Measurements from ENCODE around the gene SUFU. TPM values are rescaled to one million over a fixed set of nuclear protein-coding genes. Genes with fewer than 3 reads are reported as not detected.

The SUFU gene
- total RNA-seq, 4 donors from 2014 or later, result 3.7 to 10.1 (median 7.1) TPM

DNA sequence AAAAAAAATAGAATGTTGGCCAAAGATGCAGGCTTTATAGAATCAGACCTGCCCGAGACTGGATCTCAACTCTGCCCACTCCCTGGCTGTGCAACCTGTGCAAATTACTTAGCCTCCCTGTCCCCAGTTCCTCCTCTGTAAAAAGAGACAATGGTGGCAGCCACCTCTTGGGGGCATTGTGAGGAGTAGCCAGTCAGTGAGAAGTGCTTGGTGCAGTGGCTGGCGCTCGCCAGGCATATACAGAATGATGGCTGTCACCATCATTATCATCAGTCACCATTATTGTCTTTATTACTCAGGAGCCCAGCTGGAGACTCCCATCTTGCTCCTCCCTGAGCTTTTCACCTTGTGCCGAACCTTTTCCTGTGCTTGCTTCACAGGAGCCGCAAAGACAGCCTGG, 111.1 kb downstream of the SUFU start:
- TF ChIP-seq CTCF (IDR thresholded peaks at IDR 0.05), result no peak

GRCh38 chr10:102615361-102615760, 111.6 kb downstream of the SUFU start:
- DNase-seq (ENCODE audit: low spot score) (no peak), ATAC-seq (ENCODE audit: low FRiP score) (no peak)
- TF ChIP-seq CTCF (IDR thresholded peaks at IDR 0.05), result no peak

More for the DNA sequence above, 111.1 kb downstream of the SUFU start:
- ATAC-seq (ENCODE audit: low FRiP score), result no peak
- no peak for DNase-seq (ENCODE audit: low spot score)

DNA sequence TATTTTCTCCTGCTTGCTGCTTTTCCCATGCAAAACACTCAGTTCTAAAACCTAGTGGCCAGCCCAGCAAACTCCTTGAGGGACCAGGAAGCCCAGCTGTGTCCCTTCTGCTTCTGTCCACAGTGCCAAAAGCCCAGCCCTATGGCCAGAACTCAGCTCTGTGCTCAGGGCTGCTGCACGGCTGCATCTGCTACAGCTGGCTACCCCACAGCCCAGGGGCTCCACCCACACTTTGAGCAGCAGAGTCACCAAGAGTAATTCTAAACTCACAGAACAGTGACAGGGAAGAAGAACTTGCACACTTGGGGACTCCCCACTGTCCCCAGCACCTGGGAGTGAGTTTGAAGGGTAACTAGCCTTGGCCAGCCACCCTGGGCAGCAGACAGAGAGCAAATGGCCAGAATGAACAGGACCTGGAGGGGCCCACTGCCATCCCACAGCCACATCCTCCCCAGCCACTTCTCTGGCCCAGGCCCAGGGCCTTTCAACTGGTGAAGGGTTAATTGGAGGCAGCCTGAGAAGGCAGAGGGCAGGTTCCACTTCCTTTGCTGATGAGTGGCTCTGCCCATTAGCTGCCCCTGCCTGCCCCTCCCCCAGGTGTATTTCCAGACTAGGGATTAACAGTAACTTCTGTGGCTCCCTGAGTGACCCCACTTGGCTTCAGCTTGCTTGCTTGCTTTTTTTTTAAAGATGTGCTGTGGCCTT, 112.4 kb downstream of the SUFU start:
- ATAC-seq (ENCODE audit: low FRiP score) (no peak), DNase-seq (ENCODE audit: low spot score) (no peak)
- no peak for TF ChIP-seq CTCF (IDR thresholded peaks at IDR 0.05)

DNA sequence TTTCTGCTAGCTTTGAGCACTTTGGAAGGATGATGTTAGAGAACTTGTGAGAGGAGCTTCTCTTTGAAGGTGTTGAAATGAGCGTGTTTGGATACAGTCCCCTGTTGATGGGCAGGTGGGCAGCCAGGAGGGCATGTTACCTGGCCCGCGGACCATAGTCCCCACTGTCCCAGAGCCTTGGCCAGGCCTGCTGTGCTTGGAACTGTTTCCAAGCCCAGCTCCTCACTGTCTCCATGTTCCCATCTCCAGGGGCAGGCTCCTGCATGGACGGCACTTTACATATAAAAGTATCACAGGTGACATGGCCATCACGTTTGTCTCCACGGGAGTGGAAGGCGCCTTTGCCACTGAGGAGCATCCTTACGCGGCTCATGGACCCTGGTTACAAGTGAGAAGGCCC, 113.3 kb downstream of the SUFU start:
- ATAC-seq (ENCODE audit: low FRiP score) (no peak), DNase-seq (ENCODE audit: low spot score) (no peak)
- no peak for TF ChIP-seq CTCF (IDR thresholded peaks at IDR 0.05)

DNA sequence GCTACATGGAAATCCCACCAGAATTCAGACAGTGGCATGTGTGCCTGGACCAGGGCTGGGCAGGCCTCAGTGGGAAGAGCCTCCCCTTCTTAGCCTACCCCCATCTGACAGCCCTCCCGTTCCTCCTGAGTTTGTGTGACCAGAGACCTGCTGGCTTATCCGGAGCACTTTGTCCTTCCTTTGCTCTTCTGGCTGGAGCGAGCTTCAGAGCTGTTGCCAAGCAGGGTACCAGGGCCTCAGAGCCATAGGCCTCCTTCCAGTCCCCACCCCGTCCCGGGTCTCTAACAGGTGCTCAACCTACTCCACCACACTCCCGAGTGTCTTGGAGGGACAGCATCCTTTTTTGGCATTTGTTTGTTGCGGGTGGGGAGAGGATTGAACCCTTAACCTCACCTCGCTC, 114.0 kb downstream of the SUFU start:
- DNase-seq (ENCODE audit: low spot score) (no peak), ATAC-seq (ENCODE audit: low FRiP score) (no peak)
- TF ChIP-seq CTCF (IDR thresholded peaks at IDR 0.05), result no peak

DNA sequence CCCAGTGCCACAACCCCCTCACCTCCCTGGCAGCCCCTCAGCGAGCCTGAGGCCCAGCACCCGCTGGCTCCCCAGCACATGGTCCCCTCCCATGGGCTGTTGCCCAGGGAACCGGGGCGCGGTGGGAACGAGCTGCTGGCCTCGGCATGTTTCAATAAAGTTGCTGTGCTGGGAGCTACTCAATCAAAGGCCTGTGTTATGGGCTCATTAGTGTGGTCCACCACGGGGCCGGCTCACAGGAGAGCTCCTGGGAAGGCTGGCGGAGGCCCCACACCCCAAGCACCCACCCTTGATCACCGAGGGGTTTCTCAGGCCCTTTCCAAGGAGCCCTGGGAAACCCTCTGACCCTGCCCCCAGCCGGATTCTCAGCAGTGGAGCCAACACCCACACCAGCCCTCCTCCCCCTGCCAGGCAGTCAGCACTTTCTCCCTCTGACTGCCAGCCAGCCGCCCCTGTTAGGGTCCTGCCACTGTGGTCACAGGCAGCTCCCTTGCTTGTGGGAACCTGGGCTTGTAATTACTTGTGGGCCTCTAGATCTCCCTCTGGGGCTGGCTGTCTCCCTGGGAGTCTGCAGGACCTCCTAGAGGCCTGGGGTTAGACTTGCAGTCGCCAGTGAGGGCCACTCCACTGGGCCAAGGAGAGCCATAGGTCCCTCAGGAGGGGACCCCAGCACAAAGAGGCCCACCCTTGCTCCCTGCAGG, 115.7 kb downstream of the SUFU start:
- no peak for TF ChIP-seq CTCF (IDR thresholded peaks at IDR 0.05)
- no peak for DNase-seq (ENCODE audit: low spot score)
- ATAC-seq (ENCODE audit: low FRiP score), result no peak

DNA sequence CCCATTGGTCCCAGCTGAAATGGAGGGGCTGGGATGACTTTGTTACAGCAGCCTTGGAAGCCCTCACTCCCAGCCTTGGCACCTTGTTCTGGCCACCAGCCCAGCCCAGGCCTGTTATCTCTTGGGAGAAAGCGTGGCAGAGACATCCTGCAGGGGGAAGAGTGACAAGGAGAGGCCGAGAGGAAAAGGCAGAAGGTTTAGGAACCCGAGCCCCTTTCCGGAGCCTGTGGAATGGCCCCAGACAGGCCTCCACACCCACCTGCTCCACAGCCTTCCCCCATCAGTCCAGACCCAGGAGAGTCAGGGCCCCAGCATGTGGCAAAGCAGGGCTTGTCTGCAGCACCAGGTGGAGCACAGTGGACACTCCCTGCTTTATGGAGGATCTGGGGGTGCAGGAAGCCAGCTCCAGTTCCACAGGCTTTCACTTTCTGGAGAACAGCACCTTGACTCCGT, 116.4 kb downstream of the SUFU start:
- DNase-seq (ENCODE audit: low spot score) (no peak), ATAC-seq (ENCODE audit: low FRiP score) (no peak)
- no peak for TF ChIP-seq CTCF (IDR thresholded peaks at IDR 0.05)

Measured in omental fat pad (tissue), 4 donors.